Osteocyte (in vitro differentiated cells): Measurements from ENCODE around the gene P4HTM. TPM values are rescaled to one million over a fixed set of nuclear protein-coding genes. Genes with fewer than 3 reads are reported as not detected.
A peak's percentile ranks its signal among the peaks of the same experiment; 100 is the strongest.

Experiments
- DNase-seq: peaks from one replicate; pipeline ENCODE4 v3.0.0; 2021; ENCODE audit warnings: mixed read lengths; ENCODE audit not compliant: unreplicated experiment; ENCODE audit errors: extremely low spot score
- H3K27ac Mint-ChIP-seq: one replicate; pipeline ENCODE4 v1.8.0; 2021; ENCODE audit warnings: mild to moderate bottlenecking, mixed read lengths; ENCODE audit not compliant: unreplicated experiment
- H3K27me3 Mint-ChIP-seq: one replicate; pipeline ENCODE4 v1.8.0; 2021; ENCODE audit warnings: mixed read lengths; ENCODE audit not compliant: unreplicated experiment
- H3K36me3 Mint-ChIP-seq: one replicate; pipeline ENCODE4 v1.8.0; 2021; ENCODE audit warnings: mixed read lengths; ENCODE audit not compliant: unreplicated experiment
- H3K4me1 Mint-ChIP-seq: one replicate; pipeline ENCODE4 v1.8.0; 2021; ENCODE audit warnings: mixed read lengths; ENCODE audit not compliant: unreplicated experiment
- H3K4me3 Mint-ChIP-seq: one replicate; pipeline ENCODE4 v1.8.0; 2021; ENCODE audit warnings: mild to moderate bottlenecking, moderate library complexity, mixed read lengths; ENCODE audit not compliant: unreplicated experiment
- H3K9me3 Mint-ChIP-seq: one replicate; pipeline ENCODE4 v1.8.0; 2021; ENCODE audit warnings: mixed read lengths; ENCODE audit not compliant: unreplicated experiment
- total RNA-seq: library from RNA; stranded (reverse); gene quantifications from 2 replicates; pipeline ENCODE4 v1.2.1, GENCODE V29; 2021
- TF ChIP-seq, protein P1 (sequence below): fragments of 200-600 bp; sonication (generic); IDR thresholded peaks from 2 replicates; pipeline ENCODE4 v1.5.0; 2021; ENCODE audit warnings: antibody characterized with exemption, mild to moderate bottlenecking, moderate library complexity

P4HTM gene
- total RNA-seq, 1 donor from 2014 or later = 35.6 TPM

DNA sequence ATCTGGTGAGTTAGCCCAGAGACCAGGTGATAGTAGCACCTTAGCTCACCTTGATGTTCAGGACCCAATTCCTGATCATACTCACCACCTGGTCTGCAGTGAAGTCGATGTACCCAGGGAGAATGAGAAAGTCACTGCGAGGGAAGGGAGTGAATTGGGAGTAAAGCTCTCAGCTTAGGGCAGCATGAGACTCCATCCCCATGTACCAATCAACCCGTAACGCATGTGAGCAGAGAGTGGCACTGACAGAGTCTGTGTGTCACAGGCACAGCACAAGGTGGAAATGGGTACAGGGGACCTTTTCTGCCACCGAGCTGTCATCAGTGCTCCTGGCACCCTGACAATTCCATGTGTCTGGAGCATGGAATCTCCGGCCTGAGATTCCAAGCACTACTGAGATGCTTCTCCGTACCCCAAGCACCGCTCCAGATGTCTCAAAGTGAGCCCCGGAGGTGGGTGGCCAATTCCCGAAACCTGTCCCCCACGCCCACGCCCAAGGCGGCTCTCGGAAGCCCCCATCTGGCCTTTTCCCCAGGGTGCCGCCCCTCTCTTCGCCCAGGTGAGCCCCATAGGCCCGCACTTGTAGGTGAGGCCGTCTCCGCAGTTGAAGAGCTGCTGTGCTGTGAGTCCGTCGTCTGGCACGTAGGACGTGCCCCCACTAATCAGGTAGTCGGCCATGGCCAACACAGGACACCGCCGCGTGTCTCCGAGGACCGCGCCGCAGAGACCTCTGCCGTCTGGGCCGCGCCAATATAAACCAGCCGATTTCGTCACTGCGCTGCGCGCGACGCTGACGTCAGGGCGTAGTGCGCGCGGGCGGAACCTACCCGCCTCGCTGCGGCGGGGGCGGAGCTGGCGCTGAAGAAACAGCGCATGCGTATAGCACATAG is 38.9 kb downstream of the P4HTM start, which contains the start of gene IMPDH2:
Gene IMPDH2 (minus strand): TSS at position 726 of the 890 bp plus-strand sequence. CDS start 48 bp downstream, at position 678.
- Mint-ChIP-seq H3K4me1 (peaks cover 20% of the 10 kb centered on the region), H3K36me3 (peaks cover 28% of the 10 kb centered on the region), H3K9me3 (no peaks in the 10 kb centered on the region), H3K27ac (peak within 1 kb of the TSS; percentile 95), H3K4me3 (peak within 1 kb of the TSS; percentile 92), H3K27me3 (no peaks in the 10 kb centered on the region)
- peak; percentile 97 for DNase-seq
- TF ChIP-seq, protein P1, sequence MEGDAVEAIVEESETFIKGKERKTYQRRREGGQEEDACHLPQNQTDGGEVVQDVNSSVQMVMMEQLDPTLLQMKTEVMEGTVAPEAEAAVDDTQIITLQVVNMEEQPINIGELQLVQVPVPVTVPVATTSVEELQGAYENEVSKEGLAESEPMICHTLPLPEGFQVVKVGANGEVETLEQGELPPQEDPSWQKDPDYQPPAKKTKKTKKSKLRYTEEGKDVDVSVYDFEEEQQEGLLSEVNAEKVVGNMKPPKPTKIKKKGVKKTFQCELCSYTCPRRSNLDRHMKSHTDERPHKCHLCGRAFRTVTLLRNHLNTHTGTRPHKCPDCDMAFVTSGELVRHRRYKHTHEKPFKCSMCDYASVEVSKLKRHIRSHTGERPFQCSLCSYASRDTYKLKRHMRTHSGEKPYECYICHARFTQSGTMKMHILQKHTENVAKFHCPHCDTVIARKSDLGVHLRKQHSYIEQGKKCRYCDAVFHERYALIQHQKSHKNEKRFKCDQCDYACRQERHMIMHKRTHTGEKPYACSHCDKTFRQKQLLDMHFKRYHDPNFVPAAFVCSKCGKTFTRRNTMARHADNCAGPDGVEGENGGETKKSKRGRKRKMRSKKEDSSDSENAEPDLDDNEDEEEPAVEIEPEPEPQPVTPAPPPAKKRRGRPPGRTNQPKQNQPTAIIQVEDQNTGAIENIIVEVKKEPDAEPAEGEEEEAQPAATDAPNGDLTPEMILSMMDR = no peak

DNA sequence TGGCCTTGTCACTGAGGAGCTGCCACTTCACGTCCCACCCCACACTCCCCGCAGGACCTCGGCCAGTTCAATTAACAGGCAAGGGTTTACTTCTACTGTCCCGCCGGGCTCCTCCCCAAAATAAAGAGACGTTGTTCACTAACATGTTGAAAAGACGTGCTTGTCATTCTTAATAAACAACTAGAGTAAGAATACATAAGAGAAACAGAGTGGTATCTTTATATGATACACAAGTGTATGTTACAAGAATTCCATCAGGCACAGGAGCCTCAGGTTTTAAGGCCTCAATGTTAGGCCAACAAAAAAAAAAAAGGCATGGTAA is 39.5 kb downstream of the P4HTM start:
- peaks cover 20% of the 10 kb centered on the region for H3K4me1 Mint-ChIP-seq
- no peaks in the 10 kb centered on the region for H3K27me3 Mint-ChIP-seq
- no peaks in the 10 kb centered on the region for H3K9me3 Mint-ChIP-seq
- peak overlapping the region; percentile 95 for H3K27ac Mint-ChIP-seq
- no peak for DNase-seq
- H3K36me3 Mint-ChIP-seq = peaks cover 23% of the 10 kb centered on the region
- TF ChIP-seq, protein P1 = no peak
- H3K4me3 Mint-ChIP-seq = peak overlapping the region; percentile 92

DNA sequence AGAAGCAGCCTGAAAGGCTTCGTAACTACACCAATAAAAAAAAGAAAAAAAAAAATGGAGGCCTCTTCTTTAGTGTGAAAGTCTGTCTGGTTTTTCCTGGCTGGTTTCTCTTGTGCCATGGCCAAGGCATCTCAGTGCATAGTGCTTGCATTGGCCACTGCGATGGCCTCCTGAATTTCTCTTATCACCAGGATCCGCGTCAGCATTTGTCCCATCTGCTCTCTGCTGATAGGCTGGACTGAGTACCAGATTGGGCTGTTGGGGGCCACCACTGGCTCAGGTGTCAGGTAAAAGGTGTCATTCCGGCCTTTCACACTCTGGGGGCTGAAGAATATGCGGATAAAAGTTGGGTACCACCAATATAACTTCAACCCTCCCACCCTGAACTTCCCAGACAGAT is 40.3 kb downstream of the P4HTM start:
- Mint-ChIP-seq H3K4me1 (peaks cover 20% of the 10 kb centered on the region), H3K27me3 (no peaks in the 10 kb centered on the region), H3K36me3 (peaks cover 22% of the 10 kb centered on the region)

DNA sequence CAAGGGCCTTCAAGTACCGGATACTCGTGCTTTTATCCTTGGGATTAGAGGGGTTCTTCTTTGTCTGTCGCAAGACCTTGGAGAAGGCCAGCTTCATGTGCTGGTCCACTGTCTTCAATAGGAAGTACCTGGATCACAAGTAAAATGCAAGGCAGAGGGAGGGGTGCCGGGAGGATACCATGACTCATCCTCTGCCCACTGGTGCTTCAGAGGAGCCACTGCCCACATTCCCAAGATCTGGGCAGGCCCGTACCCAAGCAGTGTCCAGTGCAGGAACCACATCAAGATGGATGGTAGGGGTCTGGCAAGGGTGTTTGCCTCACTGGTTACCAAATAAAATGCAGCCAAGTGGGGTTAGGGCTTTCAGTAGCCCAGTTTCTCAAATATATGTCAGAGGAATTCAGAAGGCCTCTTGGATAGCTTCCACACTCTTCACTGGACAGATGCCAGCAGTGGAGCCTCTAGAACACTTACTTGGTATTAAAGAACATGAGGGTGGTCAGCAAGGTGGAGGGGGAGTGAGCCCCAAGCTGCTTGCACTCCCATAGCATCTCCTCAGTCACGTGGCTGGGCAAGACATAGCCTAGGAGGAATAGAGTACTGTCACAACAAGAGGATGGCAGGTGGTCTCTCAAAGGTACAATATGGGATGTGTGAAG is 42.7 kb downstream of the P4HTM start:
- H3K4me1 Mint-ChIP-seq = peaks cover 16% of the 10 kb centered on the region
- H3K9me3 Mint-ChIP-seq = no peaks in the 10 kb centered on the region
- no peak overlapping the region for H3K4me3 Mint-ChIP-seq
- peak overlapping the region; percentile 18 for H3K27ac Mint-ChIP-seq
- H3K27me3 Mint-ChIP-seq = no peaks in the 10 kb centered on the region
- peaks cover 23% of the 10 kb centered on the region for H3K36me3 Mint-ChIP-seq
- DNase-seq = no peak
- TF ChIP-seq, protein P1 = no peak

More for the DNA sequence above, 40.3 kb downstream of the P4HTM start:
- Mint-ChIP-seq H3K4me3 (no peak overlapping the region), H3K9me3 (no peaks in the 10 kb centered on the region), H3K27ac (peak overlapping the region; percentile 23)
- TF ChIP-seq, protein P1 = no peak
- no peak for DNase-seq

DNA sequence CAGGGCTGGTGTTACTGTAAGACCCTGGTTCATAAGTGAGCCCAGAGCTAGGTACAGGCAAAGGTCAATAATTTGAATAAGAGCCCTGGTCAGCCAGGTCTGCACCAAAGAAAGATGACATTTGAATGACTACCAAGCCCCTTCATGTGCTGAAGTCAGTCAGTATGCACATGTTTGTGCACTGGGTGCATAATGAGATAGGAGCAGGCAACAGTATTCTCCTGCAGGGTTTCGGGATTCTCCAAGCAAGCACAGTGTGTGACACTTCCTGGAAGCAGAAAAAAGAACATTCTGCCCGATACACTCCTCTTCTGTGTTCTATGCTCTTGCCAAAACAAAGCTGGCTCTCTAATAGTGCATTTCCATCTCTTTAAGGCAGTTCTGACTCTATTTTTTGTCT is 44.6 kb downstream of the P4HTM start:
- peaks cover 4% of the 10 kb centered on the region for H3K4me1 Mint-ChIP-seq
- TF ChIP-seq, protein P1 = no peak
- peaks cover 23% of the 10 kb centered on the region for H3K36me3 Mint-ChIP-seq
- H3K27me3 Mint-ChIP-seq = no peaks in the 10 kb centered on the region
- no peak overlapping the region for H3K4me3 Mint-ChIP-seq
- no peaks in the 10 kb centered on the region for H3K9me3 Mint-ChIP-seq
- no peak for DNase-seq
- no peak overlapping the region for H3K27ac Mint-ChIP-seq
